Measurements from ENCODE around the gene HLA-F. TPM values are rescaled to one million over a fixed set of nuclear protein-coding genes. Genes with fewer than 3 reads are reported as not detected.

HLA-F gene
- polyA plus RNA-seq, 2 of the 4 experiments (the other 2 are of a cell fraction) = 2.7 to 4.5 TPM

DNA sequence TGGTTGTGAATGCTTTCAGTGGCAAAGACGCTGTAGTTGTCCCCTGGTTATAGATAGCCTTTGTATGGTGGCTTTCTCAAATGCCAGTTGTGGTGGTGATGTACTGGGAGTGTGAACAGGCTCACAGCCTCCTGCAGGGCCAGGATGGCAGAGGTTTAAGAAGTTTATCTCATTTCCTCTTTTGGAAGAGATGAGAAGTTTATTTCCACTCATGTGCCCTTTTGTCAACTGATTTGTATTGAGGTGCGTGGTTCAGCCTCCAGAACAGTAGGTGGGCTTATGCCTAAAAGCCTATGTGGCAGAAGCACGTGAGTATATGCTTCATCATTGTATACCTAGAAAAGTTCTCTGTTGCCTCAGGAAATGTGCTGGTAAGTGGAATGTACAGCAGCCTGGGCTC lies 28.6 kb upstream of the HLA-F start:
- WGBS (ENCODE audit: missing lambda C conversion rate) = 23% methylated on average over 3 of the region's 3 CpGs
- no peak overlapping the region for H3K4me3 ChIP-seq
- POLR2A ChIA-PET = no interaction called here
- H3K4me1 ChIP-seq = no peaks in the 10 kb centered on the region
- no peak overlapping the region for H3K4me2 ChIP-seq
- CTCF ChIA-PET = interaction anchor here (1.5 to 2.5 kb wide), 2 partner anchors 11 to 15 kb away, joined by 5 to 8 read pairs; no protein-coding TSS in a partner anchor
- ATAC-seq = no peak
- DNase-seq (ENCODE audit: low read depth in 1 of 2, low spot score in 1 of 2) = no peak
- 0 out of 3 replicates have a peak, but pooled peaks cover 6% of the 10 kb centered on the region for H3K9me3 ChIP-seq
- TF ChIP-seq ZFP36 (IDR thresholded peaks at IDR 0.05; ENCODE audit: borderline replicate concordance, partially characterized antibody) = no peak
- no peak for TF ChIP-seq CBX8 (IDR thresholded peaks at IDR 0.05)
- no peak for TF ChIP-seq GATA3 (IDR thresholded peaks at IDR 0.05; ENCODE audit: borderline replicate concordance)
- TF ChIP-seq, protein P1, sequence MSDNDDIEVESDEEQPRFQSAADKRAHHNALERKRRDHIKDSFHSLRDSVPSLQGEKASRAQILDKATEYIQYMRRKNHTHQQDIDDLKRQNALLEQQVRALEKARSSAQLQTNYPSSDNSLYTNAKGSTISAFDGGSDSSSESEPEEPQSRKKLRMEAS (IDR thresholded peaks at IDR 0.05) = no peak
- no peak for TF ChIP-seq KDM5A (IDR thresholded peaks at IDR 0.05)
- no peak for TF ChIP-seq FOSL2 (IDR thresholded peaks at IDR 0.05)
- TF ChIP-seq FOSL2 (CRISPR knock-in tag; IDR thresholded peaks at IDR 0.05) = no peak
- TF ChIP-seq MAZ (IDR thresholded peaks at IDR 0.05; ENCODE audit: borderline replicate concordance, low read depth, low read length) = no peak
- TF ChIP-seq, protein P2, sequence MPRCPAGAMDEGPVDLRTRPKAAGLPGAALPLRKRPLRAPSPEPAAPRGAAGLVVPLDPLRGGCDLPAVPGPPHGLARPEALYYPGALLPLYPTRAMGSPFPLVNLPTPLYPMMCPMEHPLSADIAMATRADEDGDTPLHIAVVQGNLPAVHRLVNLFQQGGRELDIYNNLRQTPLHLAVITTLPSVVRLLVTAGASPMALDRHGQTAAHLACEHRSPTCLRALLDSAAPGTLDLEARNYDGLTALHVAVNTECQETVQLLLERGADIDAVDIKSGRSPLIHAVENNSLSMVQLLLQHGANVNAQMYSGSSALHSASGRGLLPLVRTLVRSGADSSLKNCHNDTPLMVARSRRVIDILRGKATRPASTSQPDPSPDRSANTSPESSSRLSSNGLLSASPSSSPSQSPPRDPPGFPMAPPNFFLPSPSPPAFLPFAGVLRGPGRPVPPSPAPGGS (IDR thresholded peaks at IDR 0.05) = no peak
- H3K27ac ChIP-seq = no peak overlapping the region
- FAIRE-seq = no peak

DNA sequence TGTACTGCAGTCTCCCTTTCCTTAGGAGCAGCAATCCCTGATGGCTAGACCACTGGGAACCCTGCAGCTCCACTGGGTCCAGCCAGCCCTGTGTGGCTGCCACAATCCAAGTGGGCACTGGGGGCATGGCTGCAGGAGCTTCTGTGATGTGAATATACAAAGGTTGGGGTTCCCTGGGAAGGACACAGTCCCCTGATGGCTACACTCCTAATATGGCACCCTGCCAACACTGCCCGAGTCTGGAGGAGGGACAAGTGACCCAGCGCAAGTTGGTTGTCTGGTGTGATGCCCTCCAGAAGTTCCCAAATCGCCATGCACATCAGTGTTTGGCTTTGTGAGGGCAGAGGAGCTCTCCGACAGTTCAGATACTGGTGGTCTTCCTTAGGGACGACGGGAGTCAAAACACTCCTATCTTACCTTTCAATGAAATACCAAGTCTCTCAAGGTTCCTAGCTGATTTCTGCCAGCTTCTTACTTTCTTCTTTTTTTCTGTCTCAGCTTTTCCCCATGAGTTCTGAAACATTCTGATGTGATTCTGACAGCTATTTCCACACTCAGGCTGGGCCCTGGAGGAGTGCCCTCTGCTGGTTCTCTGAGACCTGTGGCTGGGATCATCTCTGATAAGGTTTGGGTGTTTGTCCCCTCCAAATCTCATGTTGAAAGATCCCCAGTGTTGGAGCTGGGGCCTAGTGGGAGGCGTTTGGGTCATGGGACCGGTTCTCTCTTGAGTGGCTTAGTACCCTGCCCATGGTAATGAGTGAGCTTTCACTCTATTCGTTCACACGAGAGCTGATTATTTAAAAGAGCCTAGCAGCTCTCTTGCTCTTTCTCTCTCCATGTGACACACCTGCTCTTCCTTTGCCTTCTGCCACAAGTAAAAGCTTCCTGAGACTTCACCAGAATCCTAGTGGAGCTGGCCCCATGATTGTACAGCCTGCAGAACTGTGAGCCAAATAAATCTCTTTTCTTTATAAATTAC lies 26.8 kb upstream of the HLA-F start:
- 56% methylated on average over 7 of the region's 10 CpGs for WGBS (ENCODE audit: missing lambda C conversion rate)
- Histone ChIP-seq H3K4me2 (no peak overlapping the region), H3K4me1 (no peaks in the 10 kb centered on the region), H3K9me3 (0 out of 3 replicates have a peak, but pooled peaks cover 6% of the 10 kb centered on the region), H3K27ac (no peak overlapping the region), H3K4me3 (no peak overlapping the region)
- ATAC-seq (peak; percentile 47 to 78; a peak in 4 of 6 replicates), FAIRE-seq (no peak), DNase-seq (ENCODE audit: low read depth in 1 of 2, low spot score in 1 of 2) (peak; percentile 18 to 20)
- TF ChIP-seq ESRRA (IDR thresholded peaks at IDR 0.05; ENCODE audit: borderline replicate concordance, low read length) (no peak), NFE2L2 (conservative IDR thresholded peaks at IDR 0.05; ENCODE audit: low read length) (no peak), KDM5A (IDR thresholded peaks at IDR 0.05) (no peak)
- TF ChIP-seq, protein P3, sequence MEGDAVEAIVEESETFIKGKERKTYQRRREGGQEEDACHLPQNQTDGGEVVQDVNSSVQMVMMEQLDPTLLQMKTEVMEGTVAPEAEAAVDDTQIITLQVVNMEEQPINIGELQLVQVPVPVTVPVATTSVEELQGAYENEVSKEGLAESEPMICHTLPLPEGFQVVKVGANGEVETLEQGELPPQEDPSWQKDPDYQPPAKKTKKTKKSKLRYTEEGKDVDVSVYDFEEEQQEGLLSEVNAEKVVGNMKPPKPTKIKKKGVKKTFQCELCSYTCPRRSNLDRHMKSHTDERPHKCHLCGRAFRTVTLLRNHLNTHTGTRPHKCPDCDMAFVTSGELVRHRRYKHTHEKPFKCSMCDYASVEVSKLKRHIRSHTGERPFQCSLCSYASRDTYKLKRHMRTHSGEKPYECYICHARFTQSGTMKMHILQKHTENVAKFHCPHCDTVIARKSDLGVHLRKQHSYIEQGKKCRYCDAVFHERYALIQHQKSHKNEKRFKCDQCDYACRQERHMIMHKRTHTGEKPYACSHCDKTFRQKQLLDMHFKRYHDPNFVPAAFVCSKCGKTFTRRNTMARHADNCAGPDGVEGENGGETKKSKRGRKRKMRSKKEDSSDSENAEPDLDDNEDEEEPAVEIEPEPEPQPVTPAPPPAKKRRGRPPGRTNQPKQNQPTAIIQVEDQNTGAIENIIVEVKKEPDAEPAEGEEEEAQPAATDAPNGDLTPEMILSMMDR (IDR thresholded peaks at IDR 0.05) = peak; percentile 35; the same call in 2 of the 3 replicates
- ChIA-PET CTCF (interaction anchor here (0.9 to 2.7 kb wide), 10 partner anchors 9 to 281 kb away, joined by 3 to 15 read pairs (median 4); partner anchors contain the start of gene ZFP57), POLR2A (interaction anchor here (1.3 kb wide), 1 partner anchor 46 kb away, joined by 6 read pairs; no protein-coding TSS in a partner anchor)

DNA sequence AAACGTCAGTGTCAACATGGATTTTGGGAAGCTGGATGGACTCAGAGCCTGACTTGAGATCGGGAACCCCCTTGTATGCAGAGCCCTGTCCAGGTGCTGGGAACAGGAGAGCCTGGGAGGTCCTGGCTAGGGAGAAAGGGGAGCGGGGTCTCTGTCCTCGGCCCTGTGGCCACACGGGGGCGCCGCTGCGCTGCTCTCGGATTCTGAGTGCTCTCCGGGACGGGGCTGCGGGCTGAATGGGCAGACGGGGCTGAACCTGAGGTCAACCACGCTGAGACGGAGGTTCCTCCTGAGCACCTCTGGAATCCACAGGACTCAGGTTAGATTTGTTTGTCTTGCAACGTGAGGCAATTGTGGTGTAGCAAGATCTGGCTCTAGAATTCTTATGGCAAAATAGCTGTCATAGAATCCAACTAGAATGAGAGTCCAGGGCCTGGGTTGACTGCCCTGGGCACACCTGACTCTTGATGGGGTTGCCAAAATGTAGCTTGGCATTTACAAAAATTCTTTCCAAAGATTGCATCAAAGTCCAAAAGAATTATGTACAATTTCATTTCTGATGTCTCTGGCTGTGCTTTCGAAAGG lies 20.6 kb upstream of the HLA-F start:
- Histone ChIP-seq H3K27ac (no peak overlapping the region), H3K4me1 (no peaks in the 10 kb centered on the region), H3K9me3 (no peaks in the 10 kb centered on the region), H3K4me2 (peak overlapping the region; percentile 34; the same call in 1 of the 3 replicates), H3K4me3 (no peak overlapping the region)
- no peak for FAIRE-seq
- ChIA-PET POLR2A (no interaction called here), CTCF (interaction anchor here (0.6 to 2.4 kb wide), 15 partner anchors 10 to 433 kb away, joined by 3 to 13 read pairs (median 3); no protein-coding TSS in a partner anchor)
- no peak for TF ChIP-seq MAZ (IDR thresholded peaks at IDR 0.05; ENCODE audit: borderline replicate concordance, low read depth, low read length)
- TF ChIP-seq POLR2A (IDR thresholded peaks at IDR 0.05; ENCODE audit: low read length) = no peak
- TF ChIP-seq, protein P4, sequence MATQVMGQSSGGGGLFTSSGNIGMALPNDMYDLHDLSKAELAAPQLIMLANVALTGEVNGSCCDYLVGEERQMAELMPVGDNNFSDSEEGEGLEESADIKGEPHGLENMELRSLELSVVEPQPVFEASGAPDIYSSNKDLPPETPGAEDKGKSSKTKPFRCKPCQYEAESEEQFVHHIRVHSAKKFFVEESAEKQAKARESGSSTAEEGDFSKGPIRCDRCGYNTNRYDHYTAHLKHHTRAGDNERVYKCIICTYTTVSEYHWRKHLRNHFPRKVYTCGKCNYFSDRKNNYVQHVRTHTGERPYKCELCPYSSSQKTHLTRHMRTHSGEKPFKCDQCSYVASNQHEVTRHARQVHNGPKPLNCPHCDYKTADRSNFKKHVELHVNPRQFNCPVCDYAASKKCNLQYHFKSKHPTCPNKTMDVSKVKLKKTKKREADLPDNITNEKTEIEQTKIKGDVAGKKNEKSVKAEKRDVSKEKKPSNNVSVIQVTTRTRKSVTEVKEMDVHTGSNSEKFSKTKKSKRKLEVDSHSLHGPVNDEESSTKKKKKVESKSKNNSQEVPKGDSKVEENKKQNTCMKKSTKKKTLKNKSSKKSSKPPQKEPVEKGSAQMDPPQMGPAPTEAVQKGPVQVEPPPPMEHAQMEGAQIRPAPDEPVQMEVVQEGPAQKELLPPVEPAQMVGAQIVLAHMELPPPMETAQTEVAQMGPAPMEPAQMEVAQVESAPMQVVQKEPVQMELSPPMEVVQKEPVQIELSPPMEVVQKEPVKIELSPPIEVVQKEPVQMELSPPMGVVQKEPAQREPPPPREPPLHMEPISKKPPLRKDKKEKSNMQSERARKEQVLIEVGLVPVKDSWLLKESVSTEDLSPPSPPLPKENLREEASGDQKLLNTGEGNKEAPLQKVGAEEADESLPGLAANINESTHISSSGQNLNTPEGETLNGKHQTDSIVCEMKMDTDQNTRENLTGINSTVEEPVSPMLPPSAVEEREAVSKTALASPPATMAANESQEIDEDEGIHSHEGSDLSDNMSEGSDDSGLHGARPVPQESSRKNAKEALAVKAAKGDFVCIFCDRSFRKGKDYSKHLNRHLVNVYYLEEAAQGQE (IDR thresholded peaks at IDR 0.05) = no peak
- TF ChIP-seq SMC3 (IDR thresholded peaks at IDR 0.05) = peak; percentile 32; the same call in 2 of the 3 replicates
- no peak for TF ChIP-seq HOXB5 (CRISPR knock-in tag; IDR thresholded peaks at IDR 0.05)
- TF ChIP-seq, protein P3 (IDR thresholded peaks at IDR 0.05) = peak; percentile 61
- TF ChIP-seq RAD21 (conservative IDR thresholded peaks at IDR 0.05 in 1 of 2, IDR thresholded peaks at IDR 0.05 in 1 of 2) = peak; percentile 39 to 54; a peak in 3 of 5 replicates
- peak; percentile 86 to 99 for ATAC-seq
- WGBS (ENCODE audit: missing lambda C conversion rate) = 14% methylated on average over 8 of the region's 17 CpGs
- peak; percentile 41 to 56 for DNase-seq (ENCODE audit: low read depth in 1 of 2, low spot score in 1 of 2)
